ENCODE measurements around the gene SHANK2. TPM values are rescaled to one million over a fixed set of nuclear protein-coding genes. Genes with fewer than 3 reads are reported as not detected.
"Not testable (repeated sequence)": the region's sequence is repeated elsewhere in the genome, so short reads cannot be mapped to it uniquely, and the experiment has no call there.

The SHANK2 gene
- total RNA-seq, 1 experiment from 2014 or later: 0.71 TPM

GRCh38 chr11:71236836-71237475 lies 15.4 kb downstream of the SHANK2 start:
- H3K4me3 ChIP-seq (ENCODE audit: low read depth, low read length, poor library complexity, severe bottlenecking): no peak overlapping the region
- ChIA-PET POLR2A (ENCODE audit: low non-redundant PET) (no interaction called here), CTCF (no interaction called here)
- peaks cover 16% of the 10 kb centered on the region for H3K4me1 ChIP-seq (ENCODE audit: insufficient read depth, low read length, poor library complexity, severe bottlenecking)
- BruUV-seq (replicated peaks): no TSS peak
- no peaks in the 10 kb centered on the region for H3K27me3 ChIP-seq (replicated peaks; ENCODE audit: insufficient read depth, low read depth, low read length, poor library complexity)
- intact Hi-C loops (cut with micrococcal nuclease; ENCODE audit: unreplicated experiment): no loop called here
- H3K27ac ChIP-seq (ENCODE audit: low read depth, low read length, poor library complexity, severe bottlenecking): no peak overlapping the region
- TF ChIP-seq CTCF (conservative IDR thresholded peaks at IDR 0.05; ENCODE audit: low read depth, low read length) (no peak), EZH2 (IDR thresholded peaks at IDR 0.05; ENCODE audit: borderline replicate concordance, low read depth, low read length, poor library complexity, severe bottlenecking) (no peak)
- no peak for DNase-seq (ENCODE audit: low spot score)
- no peaks in the 10 kb centered on the region for H3K36me3 ChIP-seq (ENCODE audit: insufficient read depth, low read length, poor library complexity, severe bottlenecking)
- no peaks in the 10 kb centered on the region for H3K9me3 ChIP-seq (ENCODE audit: low read depth, low read length, poor library complexity, severe bottlenecking)

- POLR2A ChIA-PET (ENCODE audit: low non-redundant PET): no interaction called here
- Histone ChIP-seq H3K36me3 (ENCODE audit: insufficient read depth, low read length, poor library complexity, severe bottlenecking) (no peaks in the 10 kb centered on the region), H3K4me3 (ENCODE audit: low read depth, low read length, poor library complexity, severe bottlenecking) (no peak overlapping the region), H3K9me3 (ENCODE audit: low read depth, low read length, poor library complexity, severe bottlenecking) (no peaks in the 10 kb centered on the region), H3K27me3 (replicated peaks; ENCODE audit: insufficient read depth, low read depth, low read length, poor library complexity) (no peaks in the 10 kb centered on the region), H3K27ac (ENCODE audit: low read depth, low read length, poor library complexity, severe bottlenecking) (no peak overlapping the region), H3K4me1 (ENCODE audit: insufficient read depth, low read length, poor library complexity, severe bottlenecking) (peaks cover 5% of the 10 kb centered on the region)
- CTCF ChIA-PET: no interaction called here
- no TSS peak for BruUV-seq (replicated peaks)
- intact Hi-C loops (cut with micrococcal nuclease; ENCODE audit: unreplicated experiment): no loop called here
- no peak for TF ChIP-seq CTCF (conservative IDR thresholded peaks at IDR 0.05; ENCODE audit: low read depth, low read length)
- no peak for TF ChIP-seq EZH2 (IDR thresholded peaks at IDR 0.05; ENCODE audit: borderline replicate concordance, low read depth, low read length, poor library complexity, severe bottlenecking)
- DNase-seq (ENCODE audit: low spot score): no peak
Measured at GRCh38 chr11:71235719-71236118, 16.7 kb downstream of the SHANK2 start.

GRCh38 chr11:71233896-71234852 lies 18.2 kb downstream of the SHANK2 start:
- H3K9me3 ChIP-seq (ENCODE audit: low read depth, low read length, poor library complexity, severe bottlenecking); intact Hi-C loops (cut with micrococcal nuclease; ENCODE audit: unreplicated experiment); BruUV-seq (replicated peaks); DNase-seq (ENCODE audit: low spot score); H3K27me3 ChIP-seq (replicated peaks; ENCODE audit: insufficient read depth, low read depth, low read length, poor library complexity); H3K27ac ChIP-seq (ENCODE audit: low read depth, low read length, poor library complexity, severe bottlenecking); POLR2A ChIA-PET (ENCODE audit: low non-redundant PET); H3K4me3 ChIP-seq (ENCODE audit: low read depth, low read length, poor library complexity, severe bottlenecking); H3K4me1 ChIP-seq (ENCODE audit: insufficient read depth, low read length, poor library complexity, severe bottlenecking); H3K36me3 ChIP-seq (ENCODE audit: insufficient read depth, low read length, poor library complexity, severe bottlenecking): not testable (repeated sequence)
- CTCF ChIA-PET: interaction anchor here (0.6 kb wide), 1 partner anchor 708 kb away, joined by 3 read pairs; no protein-coding TSS in a partner anchor
